DMS53 treated with DMSO at 0.1 percent for 48 hours (cell line): ENCODE results near the gene EPB41L5.
"Not testable (repeated sequence)": the region's sequence is repeated elsewhere in the genome, so short reads cannot be mapped to it uniquely, and the experiment has no call there.

Source experiments
- DNase-seq: peaks from one replicate; lab custom pipeline; 2025; ENCODE audit not compliant: unreplicated experiment; lab: John Stamatoyannopoulos, UW

EPB41L5 gene

DNA sequence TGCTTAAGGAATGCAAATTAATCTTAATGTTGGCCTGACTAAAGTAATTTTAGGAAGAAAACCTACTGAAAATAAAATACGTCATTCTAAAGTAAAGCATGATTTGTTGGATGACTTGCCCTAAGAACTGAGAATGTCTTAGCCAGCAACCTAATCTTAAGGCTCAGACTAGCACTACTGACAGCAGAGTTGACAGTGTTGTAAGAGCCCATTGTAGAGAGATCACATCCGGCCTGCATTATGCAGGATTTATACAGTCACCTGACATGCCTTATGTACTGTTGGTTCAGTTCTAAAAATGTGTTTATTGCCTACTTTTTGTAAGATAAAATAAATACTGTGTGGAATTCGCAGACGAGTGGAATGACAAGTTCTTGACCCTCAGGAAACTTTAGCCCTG lies 128.0 kb downstream of the EPB41L5 start:
- no peak for DNase-seq

DNA sequence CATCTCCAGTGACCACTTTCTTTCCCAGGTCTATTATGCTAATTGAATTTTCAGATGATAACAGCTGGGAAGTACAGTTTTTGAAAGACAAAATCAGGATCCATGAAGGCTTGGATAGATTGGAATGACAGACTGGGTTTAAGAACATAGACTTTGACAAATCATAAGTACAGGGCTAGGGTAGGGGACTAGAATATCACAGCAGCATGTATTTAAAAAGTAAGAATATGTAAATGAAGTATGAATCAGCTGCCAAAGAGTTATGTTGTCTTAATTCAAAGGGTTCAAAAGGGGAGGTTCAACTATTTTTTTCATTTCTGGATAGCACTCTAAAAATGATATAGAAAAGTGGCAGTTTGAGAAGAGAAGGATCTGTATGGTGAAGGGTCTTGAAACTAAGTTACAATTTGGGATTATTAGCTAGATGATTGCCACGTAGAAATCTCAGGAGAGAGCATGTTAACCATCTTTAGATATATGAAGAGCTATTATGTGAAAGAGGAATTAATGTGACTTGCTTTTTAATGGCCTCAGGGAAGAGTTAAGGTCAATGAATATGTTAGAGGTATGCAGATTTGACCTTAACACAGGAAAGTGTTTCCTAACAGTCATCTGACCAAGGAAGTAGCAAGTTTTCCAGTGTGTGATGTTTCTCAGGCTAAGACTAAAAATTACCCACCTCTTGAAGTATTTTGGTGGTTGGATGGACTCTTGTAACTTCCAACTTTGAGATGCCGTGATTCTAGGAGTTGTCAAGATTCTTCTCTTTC lies 128.6 kb downstream of the EPB41L5 start:
- no peak for DNase-seq

DNA sequence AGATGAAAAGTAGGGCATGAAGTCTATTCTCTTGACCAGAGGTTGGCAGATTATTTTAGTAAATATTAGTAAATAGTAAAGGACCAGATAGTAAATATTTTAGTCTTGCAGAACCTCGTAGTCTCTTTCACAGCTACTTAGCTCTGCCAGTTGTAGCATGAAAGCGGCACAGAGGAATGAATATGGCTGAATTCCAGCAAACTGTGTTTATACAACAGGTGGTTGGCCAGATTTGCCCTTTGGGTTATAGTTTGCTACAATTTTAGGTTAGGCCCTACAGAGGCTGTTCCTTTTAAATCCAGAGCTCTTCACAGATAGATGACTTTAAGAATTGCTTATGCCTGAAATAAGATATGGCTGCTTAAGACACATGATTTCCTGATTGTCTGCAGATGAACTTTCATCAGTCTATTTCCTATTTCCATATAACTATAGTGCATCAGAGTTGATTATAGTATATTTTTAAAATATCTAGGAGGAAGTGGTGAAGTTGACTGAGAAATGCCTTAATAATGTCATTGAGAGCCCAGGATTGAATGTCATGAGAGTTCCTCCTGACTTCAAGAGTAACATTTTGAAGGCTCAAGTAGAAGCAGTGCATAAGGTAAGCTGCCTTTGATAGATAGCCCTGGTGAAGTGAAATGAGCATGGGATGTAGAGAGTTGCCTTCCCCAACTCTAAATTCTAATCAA lies 129.8 kb downstream of the EPB41L5 start:
- no peak for DNase-seq

DNA sequence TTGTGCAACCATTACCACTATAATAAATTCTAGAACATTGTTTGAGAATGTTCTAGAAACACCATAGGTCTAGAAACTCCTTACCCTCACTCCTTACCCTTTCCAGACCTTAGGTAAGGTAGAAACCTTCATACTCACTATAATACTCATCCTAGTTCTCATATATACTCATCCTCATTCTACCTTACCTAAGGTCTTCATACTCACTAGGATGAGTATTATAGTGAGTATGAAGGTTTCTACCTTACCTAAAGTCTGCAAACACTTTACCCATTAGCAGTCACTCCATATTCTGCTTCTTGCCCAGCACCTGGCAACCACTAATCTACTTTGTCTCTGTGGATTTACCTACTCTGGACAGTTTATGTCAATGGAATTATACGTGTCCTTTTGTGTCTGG lies 135.4 kb downstream of the EPB41L5 start:
- no peak for DNase-seq

DNA sequence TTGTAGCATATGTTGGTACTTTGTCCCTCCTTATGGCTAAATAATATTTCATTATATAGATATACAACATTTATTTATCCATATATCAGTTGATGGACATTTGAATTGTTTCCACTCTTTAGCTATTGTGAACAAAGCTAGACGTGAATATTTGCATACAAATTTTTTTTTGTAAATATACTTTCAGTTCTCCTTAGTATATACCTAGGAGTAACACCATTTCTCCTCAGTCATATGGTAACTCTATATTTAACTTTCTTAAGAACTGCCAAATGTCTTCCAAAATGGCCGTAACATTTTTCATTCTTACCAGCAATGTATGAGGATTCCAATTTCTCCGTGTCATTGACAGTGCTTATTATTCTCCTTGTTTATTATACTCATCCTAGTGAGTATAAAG lies 135.8 kb downstream of the EPB41L5 start:
- DNase-seq, result no peak

DNA sequence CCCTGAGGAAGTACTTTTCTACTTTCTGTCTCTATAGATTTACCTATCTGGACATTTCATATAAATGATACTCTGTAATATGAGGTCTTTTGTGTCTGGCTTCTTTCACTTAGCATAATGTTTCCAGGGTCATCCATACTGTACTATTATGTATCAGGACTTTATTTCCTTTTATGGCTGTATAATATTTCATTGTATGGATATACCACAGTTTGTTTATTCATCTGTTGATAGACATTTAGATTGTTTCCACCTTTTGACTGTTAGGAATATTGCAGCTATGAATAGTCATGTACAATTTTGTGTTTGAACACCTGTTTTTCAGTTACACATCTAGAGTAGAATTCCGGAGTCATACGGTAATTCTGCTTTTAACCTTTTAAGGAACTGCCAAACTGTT lies 136.5 kb downstream of the EPB41L5 start:
- no peak for DNase-seq

DNA sequence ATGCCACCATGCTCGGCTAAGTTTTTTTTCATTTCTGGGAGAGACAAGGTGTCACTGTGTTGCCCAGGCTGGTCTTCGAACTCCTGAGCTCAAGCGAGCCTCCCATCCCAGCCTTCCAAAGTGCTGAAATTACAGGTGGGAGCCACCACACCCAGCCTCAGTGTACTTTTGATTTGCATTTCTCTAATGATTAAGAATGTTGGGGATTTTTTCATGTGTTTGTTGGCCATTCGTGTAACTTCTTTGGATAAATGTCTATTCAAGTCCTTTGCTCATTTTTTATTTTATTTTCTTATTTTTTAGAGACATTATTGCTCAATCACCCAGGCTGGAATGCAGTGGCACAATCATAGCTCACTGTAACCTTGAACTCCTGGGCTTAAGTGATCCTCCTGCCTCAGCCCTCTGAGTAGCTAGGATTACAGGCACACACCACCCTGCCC lies 137.2 kb downstream of the EPB41L5 start:
- no peak for DNase-seq

DNA sequence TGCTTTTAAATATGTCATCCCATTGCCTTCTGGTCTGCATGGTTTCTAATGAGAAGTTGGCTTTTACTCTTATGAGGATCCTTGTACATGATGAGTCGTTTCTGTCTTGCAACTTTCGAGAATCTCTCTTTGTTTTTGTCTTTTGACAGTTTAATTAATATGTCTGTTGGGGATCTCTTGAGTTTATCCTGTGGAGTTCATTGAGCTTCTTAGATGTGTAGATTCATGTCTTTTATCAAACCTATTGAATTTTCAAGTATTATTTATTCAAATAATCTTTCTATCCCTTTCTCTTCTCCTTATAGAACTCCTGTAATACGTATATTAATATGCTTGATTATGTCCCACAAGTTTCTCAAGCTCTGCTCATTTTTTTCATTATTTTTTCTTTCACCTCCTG lies 142.4 kb downstream of the EPB41L5 start:
- DNase-seq, result no peak

DNA sequence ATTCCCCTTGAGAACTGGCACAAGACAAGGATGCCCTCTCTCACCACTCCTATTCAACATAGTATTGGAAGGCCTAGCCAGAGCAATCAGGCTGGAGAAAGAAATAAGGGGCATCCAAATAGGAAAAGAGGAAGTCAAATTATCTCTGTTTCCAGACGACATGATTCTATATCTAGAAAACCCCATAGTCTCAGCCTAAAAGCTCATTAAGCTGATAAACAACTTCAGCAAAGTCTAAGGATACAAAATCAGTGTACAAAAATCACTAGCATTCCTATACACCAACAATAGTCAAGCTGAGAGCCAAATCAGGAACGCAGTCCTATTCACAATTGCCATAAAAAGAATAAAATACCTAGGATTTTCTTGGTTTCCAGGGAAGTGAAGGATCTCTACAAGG lies 145.8 kb downstream of the EPB41L5 start:
- not testable (repeated sequence) for DNase-seq

DNA sequence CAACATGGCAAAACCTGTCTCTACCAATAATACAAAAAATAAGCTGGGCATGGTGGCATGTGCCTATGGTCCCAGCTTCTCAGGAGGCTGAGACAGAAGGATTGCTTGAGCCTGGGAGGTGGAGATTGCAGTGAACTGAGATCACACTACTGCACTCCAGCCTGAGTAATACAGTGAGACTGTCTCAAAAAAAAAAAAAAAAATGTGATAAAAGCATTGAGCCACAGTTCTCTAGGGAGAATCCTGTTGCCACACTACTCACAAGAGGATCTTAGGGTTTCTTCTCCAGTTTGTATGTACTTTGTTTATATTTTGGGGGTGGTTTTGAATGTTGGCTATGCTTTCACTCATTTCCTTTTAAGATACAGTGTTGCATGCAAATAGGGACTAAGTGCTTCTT lies 148.3 kb downstream of the EPB41L5 start:
- DNase-seq, result no peak

DNA sequence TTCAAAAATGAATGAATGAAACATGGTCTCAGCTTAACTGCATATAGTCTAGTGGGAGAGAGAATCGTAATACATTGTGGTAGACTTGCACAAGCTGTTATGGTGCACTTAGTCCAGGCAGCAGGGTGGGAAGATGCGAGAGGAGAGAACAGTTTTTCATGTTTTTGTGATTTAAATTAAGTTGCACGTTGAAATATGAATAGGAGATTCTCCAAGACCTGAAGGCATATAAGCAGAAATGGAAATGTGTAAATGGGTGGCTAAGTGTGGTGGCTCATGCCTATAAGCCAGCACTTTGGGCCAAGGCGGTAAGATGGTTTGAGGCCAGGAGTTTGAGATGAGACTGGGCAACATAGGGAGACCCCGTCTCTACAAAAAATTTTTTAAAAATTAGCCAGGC lies 149.8 kb downstream of the EPB41L5 start:
- DNase-seq, result no peak

DNA sequence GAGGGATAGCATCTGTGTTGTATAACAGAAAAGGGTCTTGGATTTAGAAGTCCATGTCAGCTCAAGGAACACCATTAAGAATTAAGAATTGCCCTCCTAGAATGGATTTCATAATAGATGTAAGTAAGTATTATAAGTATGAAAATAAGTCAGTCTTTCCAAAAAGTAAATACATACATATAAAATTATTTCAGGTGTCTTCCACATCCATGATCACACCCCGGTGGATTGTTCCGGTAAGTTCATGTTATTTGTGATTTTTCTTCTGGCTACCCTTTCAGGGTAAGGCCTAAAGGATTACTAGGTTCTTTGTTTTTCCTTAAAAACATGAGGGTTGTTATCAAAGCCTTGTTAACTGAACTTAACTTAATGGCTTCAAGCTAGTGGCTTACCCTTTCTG lies 154.4 kb downstream of the EPB41L5 start:
- no peak for DNase-seq

DNA sequence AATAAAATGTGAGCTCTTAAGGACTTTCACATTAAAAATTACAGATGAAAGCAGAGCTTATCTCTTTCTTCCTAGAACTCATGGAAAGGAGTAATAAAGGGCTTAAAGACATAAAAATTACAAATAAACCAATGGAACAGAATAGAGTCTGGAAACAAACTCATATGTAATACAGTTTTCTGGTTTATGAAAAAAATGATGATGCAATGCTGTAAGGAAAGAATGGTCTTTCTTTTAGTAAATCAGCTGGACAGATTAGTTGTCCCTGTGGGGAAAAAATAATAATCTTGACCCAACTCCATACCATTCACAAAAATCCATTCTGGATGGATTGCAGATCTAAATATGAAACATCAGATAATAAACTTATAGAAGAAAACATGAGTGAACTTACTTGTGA lies 156.1 kb downstream of the EPB41L5 start:
- no peak for DNase-seq

DNA sequence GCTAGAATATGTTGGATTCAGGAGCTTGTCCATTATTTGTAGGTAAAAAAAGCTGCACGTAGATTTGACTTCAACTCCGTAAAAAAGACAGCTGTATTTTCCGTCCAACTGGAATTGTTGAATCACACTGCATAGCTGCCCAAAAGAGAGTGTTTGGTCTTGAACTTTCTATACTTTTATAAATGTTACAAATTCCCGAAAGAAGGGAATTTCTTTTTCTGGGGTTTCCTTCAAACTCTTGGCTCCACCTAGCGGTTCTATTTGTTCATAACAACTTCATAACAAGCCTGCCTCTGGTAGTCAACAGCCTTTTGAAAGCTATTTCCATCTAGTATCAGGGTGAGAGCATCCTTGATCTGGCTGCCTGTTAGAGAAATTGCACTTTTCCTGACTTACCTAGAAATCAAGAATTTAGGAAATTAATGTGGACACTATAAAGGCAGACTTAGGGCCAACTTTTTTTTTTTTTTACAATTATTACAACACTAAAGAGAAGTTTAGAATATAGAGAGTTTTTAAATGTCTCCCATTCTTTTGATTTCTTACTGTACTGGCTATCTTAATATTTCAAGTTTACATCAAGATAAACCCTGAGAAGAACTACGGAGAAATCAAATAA lies 162.2 kb downstream of the EPB41L5 start:
- DNase-seq, result peak; percentile 39

DNA sequence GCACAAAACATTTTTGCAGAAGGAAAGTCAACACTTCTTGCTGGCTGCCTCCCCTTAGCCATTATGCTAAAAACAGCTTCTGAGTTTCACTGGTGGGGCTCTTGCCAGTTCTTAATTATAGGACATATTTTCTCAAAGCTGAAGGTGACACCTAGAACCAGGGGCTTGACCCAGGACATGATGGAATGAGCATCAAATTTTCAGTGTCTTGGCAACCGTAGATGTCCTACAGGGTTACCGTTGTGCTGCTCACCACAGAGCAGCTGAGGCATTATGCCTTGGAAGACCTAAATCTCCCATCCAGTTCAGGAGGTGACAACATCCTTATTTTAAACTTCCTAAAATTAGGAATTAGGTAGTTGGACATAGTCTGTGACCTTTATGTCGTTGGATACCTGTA lies 163.6 kb downstream of the EPB41L5 start:
- DNase-seq, result no peak

DNA sequence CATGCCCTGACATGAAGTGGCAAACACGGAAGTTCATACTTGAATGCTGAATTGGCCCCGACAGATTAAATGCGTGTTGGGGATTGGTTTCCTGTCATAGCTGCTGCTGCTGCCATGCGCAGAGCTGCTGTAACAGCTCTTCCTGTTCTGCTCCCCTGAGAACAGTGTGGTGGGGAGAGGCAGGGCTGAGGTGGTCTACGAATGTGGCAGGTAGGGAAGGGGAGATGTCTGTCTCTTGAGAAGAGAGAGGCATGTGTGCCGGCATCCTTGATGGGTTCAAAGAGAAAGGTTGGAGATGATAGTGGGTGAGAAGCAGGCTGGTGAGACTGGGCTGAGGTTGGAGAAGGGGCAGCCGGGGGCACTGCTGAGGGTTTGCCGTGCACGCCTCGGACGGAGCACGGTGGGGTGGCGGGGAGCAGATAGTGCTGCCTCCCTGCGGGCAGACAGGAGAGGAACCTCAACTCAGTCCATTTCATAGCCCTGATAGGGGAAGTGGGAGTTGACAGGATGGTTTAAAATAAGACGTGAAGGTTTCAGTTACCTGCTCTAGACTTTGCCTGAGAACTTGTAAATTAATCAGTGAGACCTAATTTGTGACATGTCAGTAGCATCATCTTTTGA lies 164.2 kb downstream of the EPB41L5 start:
- no peak for DNase-seq

DNA sequence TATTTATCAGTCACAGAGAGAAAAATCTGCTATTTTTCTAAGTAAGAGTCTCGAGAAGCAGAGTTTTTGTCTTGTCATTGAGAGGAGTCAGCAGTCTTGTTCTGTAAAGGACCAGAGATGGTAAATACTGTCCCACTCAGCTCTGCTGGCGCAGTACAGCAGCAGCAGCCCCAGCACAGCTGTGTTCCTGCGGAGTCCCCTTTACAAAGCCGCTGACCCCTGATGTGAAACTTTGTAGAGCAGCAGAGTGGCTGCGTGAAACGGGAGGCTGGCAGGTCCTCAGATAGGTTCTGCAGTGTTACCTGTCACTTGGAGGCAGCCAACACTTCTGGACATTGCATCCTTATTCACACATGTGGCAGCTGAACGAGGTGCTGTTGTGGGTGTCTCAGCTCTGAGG lies 165.1 kb downstream of the EPB41L5 start:
- no peak for DNase-seq

DNA sequence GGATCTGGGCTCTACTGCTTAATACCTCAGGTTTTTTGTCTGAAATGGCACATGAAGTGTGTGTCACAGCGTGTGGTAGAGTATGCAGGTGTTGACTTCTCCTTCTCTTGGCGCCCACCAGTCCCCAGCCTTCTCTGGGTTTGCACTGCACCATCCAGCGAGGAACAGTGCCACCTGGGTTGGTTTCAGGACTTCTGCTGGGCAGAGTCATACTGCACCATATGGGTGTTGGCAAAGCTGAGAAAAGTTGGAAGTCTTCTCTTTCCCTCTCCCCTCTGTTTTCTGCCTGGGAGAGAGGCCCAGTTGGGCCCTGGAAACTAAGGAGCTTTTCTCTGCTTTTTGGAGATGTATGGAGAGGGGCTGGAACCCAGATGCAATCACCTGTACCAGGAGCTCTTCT lies 166.5 kb downstream of the EPB41L5 start:
- no peak for DNase-seq

DNA sequence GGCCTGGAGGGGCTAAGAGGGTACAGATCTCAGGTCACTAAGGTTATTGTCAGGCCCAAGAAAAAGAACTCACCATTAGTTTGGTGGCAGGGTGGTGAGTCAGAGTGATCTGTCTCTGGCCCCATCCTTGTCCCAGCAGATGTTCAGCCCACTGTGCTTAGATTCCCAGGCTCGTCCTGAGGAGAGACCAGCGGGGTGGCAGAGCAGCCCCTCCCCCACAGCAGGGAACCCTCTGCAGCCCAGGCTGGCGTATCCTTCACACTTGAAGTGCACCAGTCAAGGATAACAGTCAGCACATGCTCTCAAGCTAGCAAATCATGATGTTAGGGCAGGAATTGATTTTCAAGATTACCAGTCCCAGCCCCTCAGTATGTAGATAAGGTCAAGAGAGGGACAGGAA lies 167.2 kb downstream of the EPB41L5 start:
- no peak for DNase-seq

DNA sequence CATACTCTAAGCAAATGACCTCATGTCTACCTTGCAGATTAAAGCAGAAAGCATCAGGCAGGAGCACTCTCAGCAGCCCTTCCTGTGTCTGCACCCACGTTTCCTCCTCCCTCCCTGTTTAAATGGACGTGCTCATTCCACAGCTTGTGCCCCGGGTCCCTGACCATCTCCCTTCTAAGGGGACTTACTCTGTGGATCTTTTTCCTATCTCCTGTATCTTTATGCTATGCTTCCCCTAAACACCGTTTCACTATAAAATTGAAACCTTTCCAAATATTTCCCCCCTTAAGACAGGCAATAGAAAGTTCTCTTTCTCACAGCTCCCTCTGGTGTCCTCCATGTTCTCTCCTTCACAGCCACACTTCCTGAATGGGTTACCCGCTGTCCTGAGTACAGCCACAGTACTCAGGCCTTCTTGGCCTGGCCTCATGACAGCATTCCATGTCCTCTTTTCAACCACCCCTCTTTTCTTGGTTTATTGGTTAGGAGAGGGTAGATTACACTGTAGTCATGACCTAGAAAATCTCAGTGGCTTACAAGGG lies 169.2 kb downstream of the EPB41L5 start:
- no peak for DNase-seq

DNA sequence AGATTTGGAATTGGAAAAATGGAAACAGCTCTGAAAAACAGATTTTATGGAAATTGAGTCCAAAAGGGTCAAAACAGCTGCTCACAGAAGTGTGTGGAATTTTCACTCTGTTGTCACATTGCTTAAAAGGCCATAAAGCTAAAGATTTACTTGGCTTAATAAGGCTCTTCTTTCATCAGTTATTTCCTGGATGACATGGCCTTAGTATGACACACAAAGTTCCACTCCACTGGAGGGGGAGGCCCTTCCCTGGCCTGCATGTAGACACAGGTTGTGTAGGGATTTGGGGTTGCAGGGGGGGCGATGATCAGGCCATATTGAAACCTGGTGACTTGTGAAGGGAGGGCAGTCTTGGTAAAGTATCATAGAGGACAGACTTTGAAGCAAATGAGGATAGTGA lies 176.3 kb downstream of the EPB41L5 start:
- DNase-seq, result peak; percentile 2

DNA sequence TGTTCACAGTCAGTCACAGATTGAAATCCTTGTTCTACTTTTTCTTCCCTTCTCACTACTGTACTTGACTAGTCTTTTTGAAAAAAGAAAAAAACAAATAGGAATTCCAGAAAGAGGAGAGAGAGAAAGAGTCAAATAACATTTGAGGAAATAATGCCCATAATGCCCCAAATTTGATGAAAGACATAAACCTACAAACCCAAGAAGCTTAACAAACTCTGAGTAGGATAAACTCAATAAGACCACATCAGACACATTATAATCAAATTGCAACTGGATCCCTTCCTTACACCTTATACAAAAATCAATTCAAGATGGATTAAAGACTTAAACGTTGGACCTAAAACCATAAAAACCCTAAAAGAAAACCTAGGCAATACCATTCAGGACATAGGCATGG lies 179.4 kb downstream of the EPB41L5 start:
- DNase-seq, result no peak
